Fibroblast of the conjunctiva (primary cell): Measurements from ENCODE around the gene ICA1L.

Source experiments
- DNase-seq: peaks from one replicate; pipeline ENCODE4 v3.0.0-alpha.2; 2010; ENCODE audit warnings: low read depth

The ICA1L gene

GRCh38 chr2:202782940-202783558, 88.5 kb downstream of the ICA1L start:
- no peak for DNase-seq

GRCh38 chr2:202780514-202781021, 91.0 kb downstream of the ICA1L start:
- DNase-seq, result no peak

- no peak for DNase-seq
These were observed 93.3 kb downstream of the ICA1L start for GRCh38 chr2:202778217-202778616.

GRCh38 chr2:202774104-202774503, 97.5 kb downstream of the ICA1L start:
- DNase-seq, result no peak

- no peak for DNase-seq
These were observed 98.1 kb downstream of the ICA1L start for GRCh38 chr2:202773301-202773973.

GRCh38 chr2:202771741-202772460, 99.7 kb downstream of the ICA1L start:
- DNase-seq, result no peak

- DNase-seq, result no peak
These were observed 100.2 kb downstream of the ICA1L start for GRCh38 chr2:202771336-202771735.

GRCh38 chr2:202769201-202769600, 102.4 kb downstream of the ICA1L start:
- no peak for DNase-seq

GRCh38 chr2:202768273-202768672, 103.3 kb downstream of the ICA1L start:
- DNase-seq, result no peak

- DNase-seq, result no peak
These were observed 106.1 kb downstream of the ICA1L start for GRCh38 chr2:202765436-202765835.

GRCh38 chr2:202764991-202765390, 106.6 kb downstream of the ICA1L start:
- DNase-seq, result no peak

- DNase-seq, result no peak
These were observed 107.7 kb downstream of the ICA1L start for GRCh38 chr2:202763916-202764315.

GRCh38 chr2:202762556-202762955, 109.0 kb downstream of the ICA1L start:
- DNase-seq, result no peak

GRCh38 chr2:202760848-202761247, 110.7 kb downstream of the ICA1L start:
- no peak for DNase-seq

GRCh38 chr2:202758604-202759003, 113.0 kb downstream of the ICA1L start:
- DNase-seq, result no peak

GRCh38 chr2:202758128-202758527, 113.4 kb downstream of the ICA1L start:
- no peak for DNase-seq

- no peak for DNase-seq
These were observed 114.2 kb downstream of the ICA1L start for GRCh38 chr2:202757339-202757738.

GRCh38 chr2:202756598-202756997, 115.0 kb downstream of the ICA1L start:
- DNase-seq, result no peak

- no peak for DNase-seq
These were observed 116.6 kb downstream of the ICA1L start for GRCh38 chr2:202754936-202755335.

- no peak for DNase-seq
These were observed 119.5 kb downstream of the ICA1L start for GRCh38 chr2:202752071-202752470.

GRCh38 chr2:202750763-202751427, 120.7 kb downstream of the ICA1L start:
- DNase-seq, result no peak

GRCh38 chr2:202749477-202749876, 122.1 kb downstream of the ICA1L start:
- DNase-seq, result no peak

GRCh38 chr2:202743613-202744012, 128.0 kb downstream of the ICA1L start:
- DNase-seq, result no peak
